Measurements from ENCODE around the gene SLC9A8. TPM values are rescaled to one million over a fixed set of nuclear protein-coding genes. Genes with fewer than 3 reads are reported as not detected.

Gene SLC9A8
- total and polyA plus RNA-seq, 12 donors, result 3.3 to 8.7 (median 6.9) TPM

GRCh38 chr20:49874696-49875095, 62.1 kb downstream of the SLC9A8 start:
- DNase-seq (no peak), ATAC-seq (no peak)
- 87 to 90% methylated on average over 6 of the region's 6 CpGs for WGBS, 2 donors
- H3K9me3 ChIP-seq, result no peaks in the 10 kb centered on the region
- peaks cover 0 to 94% (median 7%) of the 10 kb centered on the region in 9 donors for H3K36me3 ChIP-seq
- intact Hi-C loops (cut with DNase I), result no loop called here
- no peak overlapping the region for H3K4me3 ChIP-seq
- no peak overlapping the region for H3K27ac ChIP-seq
- H3K27me3 ChIP-seq, result no peaks in the 10 kb centered on the region
- TF ChIP-seq CTCF (IDR thresholded peaks at IDR 0.05), result no peak
- H3K4me1 ChIP-seq, result peaks cover 0 to 17% (median 3%) of the 10 kb centered on the region in 9 donors

GRCh38 chr20:49877386-49877921, 64.8 kb downstream of the SLC9A8 start:
- no peaks in the 10 kb centered on the region for H3K9me3 ChIP-seq
- DNase-seq, result no peak
- 75 to 79% methylated on average over 4 of the region's 4 CpGs for WGBS, 2 donors
- no peak for ATAC-seq
- H3K4me3 ChIP-seq, result no peak overlapping the region
- no peak for TF ChIP-seq CTCF (IDR thresholded peaks at IDR 0.05)
- intact Hi-C loops (cut with DNase I), result no loop called here
- H3K27ac ChIP-seq, result peak overlapping the region in 1 of 10 donors; percentile 29
- peaks cover 0 to 95% (median 0%) of the 10 kb centered on the region in 9 donors for H3K36me3 ChIP-seq
- H3K27me3 ChIP-seq, result no peaks in the 10 kb centered on the region
- H3K4me1 ChIP-seq, result peaks cover 0 to 17% (median 3%) of the 10 kb centered on the region in 9 donors

GRCh38 chr20:49878977-49879376, 66.3 kb downstream of the SLC9A8 start:
- H3K27ac ChIP-seq, result no peak overlapping the region
- H3K27me3 ChIP-seq, result no peaks in the 10 kb centered on the region
- no peak for TF ChIP-seq CTCF (IDR thresholded peaks at IDR 0.05)
- peaks cover 0 to 98% (median 6%) of the 10 kb centered on the region in 9 donors for H3K36me3 ChIP-seq
- no peak overlapping the region for H3K4me3 ChIP-seq
- peaks cover 0 to 17% (median 3%) of the 10 kb centered on the region in 9 donors for H3K4me1 ChIP-seq
- intact Hi-C loops (cut with DNase I), result no loop called here
- no peak for ATAC-seq
- DNase-seq, result no peak
- 90 to 95% methylated on average over 1 of the region's 1 CpG for WGBS, 2 donors
- H3K9me3 ChIP-seq, result no peaks in the 10 kb centered on the region

GRCh38 chr20:49880177-49880576, 67.5 kb downstream of the SLC9A8 start:
- WGBS, 2 donors, result 80 to 83% methylated on average over 3 of the region's 3 CpGs
- ATAC-seq (peak in 3 of 8 donors; percentile 31 to 45 (median 42)), DNase-seq (no peak)
- H3K27me3 ChIP-seq, result no peaks in the 10 kb centered on the region
- peaks cover 0 to 17% (median 3%) of the 10 kb centered on the region in 9 donors for H3K4me1 ChIP-seq
- no peak overlapping the region for H3K4me3 ChIP-seq
- H3K27ac ChIP-seq, result peak overlapping the region in 1 of 10 donors; percentile 69
- peaks cover 0 to 95% (median 14%) of the 10 kb centered on the region in 9 donors for H3K36me3 ChIP-seq
- intact Hi-C loops (cut with DNase I), result no loop called here
- no peak for TF ChIP-seq CTCF (IDR thresholded peaks at IDR 0.05)
- no peaks in the 10 kb centered on the region for H3K9me3 ChIP-seq

Measured in heart right ventricle (tissue), 16 donors.